Measurements from ENCODE around the gene TFAP2A. TPM values are rescaled to one million over a fixed set of nuclear protein-coding genes. Genes with fewer than 3 reads are reported as not detected.

Gene TFAP2A
- total RNA-seq, 4 donors from 2014 or later = 0.20 to 1.2 (median 0.66) TPM; not detected in 1

DNA sequence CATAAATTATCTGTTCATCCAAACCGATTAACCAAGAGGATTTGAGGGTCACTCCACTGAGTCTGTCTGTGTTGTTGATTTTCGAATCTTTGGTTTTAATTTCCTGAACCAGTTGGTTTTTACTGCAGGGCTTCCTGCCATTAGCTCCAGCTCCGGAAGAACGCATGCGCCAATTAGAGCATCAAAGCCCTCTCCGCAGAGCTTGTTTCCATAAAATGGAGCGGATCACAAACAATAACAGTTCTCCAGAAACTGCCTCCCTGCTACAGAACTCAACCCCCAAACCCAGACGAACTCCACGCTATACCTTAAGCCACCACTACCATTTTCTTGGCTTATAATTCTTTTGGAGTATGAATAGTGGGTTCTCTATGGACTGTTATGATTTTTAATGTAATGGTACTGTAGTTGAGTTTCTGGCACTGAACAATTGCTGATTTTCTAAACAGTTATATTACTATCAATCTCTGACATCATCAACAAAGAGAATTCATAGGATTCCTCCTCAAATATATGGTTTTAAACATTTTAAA lies 13.8 kb downstream of the TFAP2A start:
- Histone ChIP-seq H3K4me1 (peaks cover 0 to 22% (median 7%) of the 10 kb centered on the region in 4 donors), H3K27me3 (peaks cover 0 to 57% of the 10 kb centered on the region in 2 donors), H3K9me3 (no peaks in the 10 kb centered on the region), H3K36me3 (no peaks in the 10 kb centered on the region), H3K4me3 (no peak overlapping the region), H3K27ac (no peak overlapping the region)
- no peak for TF ChIP-seq EP300 (IDR thresholded peaks at IDR 0.05)
- TF ChIP-seq POLR2A (IDR thresholded peaks at IDR 0.05) = no peak
- TF ChIP-seq, protein P1, sequence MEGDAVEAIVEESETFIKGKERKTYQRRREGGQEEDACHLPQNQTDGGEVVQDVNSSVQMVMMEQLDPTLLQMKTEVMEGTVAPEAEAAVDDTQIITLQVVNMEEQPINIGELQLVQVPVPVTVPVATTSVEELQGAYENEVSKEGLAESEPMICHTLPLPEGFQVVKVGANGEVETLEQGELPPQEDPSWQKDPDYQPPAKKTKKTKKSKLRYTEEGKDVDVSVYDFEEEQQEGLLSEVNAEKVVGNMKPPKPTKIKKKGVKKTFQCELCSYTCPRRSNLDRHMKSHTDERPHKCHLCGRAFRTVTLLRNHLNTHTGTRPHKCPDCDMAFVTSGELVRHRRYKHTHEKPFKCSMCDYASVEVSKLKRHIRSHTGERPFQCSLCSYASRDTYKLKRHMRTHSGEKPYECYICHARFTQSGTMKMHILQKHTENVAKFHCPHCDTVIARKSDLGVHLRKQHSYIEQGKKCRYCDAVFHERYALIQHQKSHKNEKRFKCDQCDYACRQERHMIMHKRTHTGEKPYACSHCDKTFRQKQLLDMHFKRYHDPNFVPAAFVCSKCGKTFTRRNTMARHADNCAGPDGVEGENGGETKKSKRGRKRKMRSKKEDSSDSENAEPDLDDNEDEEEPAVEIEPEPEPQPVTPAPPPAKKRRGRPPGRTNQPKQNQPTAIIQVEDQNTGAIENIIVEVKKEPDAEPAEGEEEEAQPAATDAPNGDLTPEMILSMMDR (IDR thresholded peaks at IDR 0.05) = no peak
- 63 to 67% methylated on average over 9 of the region's 9 CpGs for WGBS, 2 donors
- DNase-seq (ENCODE audit: low spot score in 2 of 2) = no peak

DNA sequence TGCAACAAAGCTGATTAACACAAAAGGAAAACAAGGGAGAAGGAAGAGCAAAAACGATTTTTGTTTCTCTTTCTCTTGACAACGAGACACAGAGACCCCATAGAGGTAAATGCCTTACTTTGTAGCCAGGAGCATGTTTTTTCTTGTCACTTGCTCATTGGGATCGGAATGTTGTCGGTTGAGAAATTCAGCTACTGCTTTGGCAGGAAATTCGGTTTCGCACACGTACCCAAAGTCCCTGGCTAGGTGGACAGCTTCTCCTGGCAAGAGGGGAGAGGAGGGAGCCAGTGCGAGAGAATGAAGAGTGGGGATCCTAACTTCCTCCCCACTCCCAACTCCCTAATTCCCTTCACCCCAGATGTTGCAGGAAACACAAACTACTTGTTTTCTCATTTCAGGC lies 14.5 kb downstream of the TFAP2A start:
- Histone ChIP-seq H3K27ac (no peak overlapping the region), H3K27me3 (peaks cover 0 to 65% of the 10 kb centered on the region in 2 donors), H3K4me3 (no peak overlapping the region), H3K4me1 (peaks cover 0 to 22% (median 7%) of the 10 kb centered on the region in 4 donors), H3K9me3 (no peaks in the 10 kb centered on the region), H3K36me3 (no peaks in the 10 kb centered on the region)
- TF ChIP-seq POLR2A (IDR thresholded peaks at IDR 0.05) (no peak), EP300 (IDR thresholded peaks at IDR 0.05) (no peak)
- TF ChIP-seq, protein P1 (IDR thresholded peaks at IDR 0.05) = no peak
- 75 to 87% methylated on average over 8 of the region's 8 CpGs for WGBS, 2 donors
- DNase-seq (ENCODE audit: low spot score in 2 of 2) = no peak

GRCh38 chr6:10399451-10399850 lies 15.4 kb downstream of the TFAP2A start:
- peaks cover 0 to 16% (median 7%) of the 10 kb centered on the region in 4 donors for H3K4me1 ChIP-seq

DNA sequence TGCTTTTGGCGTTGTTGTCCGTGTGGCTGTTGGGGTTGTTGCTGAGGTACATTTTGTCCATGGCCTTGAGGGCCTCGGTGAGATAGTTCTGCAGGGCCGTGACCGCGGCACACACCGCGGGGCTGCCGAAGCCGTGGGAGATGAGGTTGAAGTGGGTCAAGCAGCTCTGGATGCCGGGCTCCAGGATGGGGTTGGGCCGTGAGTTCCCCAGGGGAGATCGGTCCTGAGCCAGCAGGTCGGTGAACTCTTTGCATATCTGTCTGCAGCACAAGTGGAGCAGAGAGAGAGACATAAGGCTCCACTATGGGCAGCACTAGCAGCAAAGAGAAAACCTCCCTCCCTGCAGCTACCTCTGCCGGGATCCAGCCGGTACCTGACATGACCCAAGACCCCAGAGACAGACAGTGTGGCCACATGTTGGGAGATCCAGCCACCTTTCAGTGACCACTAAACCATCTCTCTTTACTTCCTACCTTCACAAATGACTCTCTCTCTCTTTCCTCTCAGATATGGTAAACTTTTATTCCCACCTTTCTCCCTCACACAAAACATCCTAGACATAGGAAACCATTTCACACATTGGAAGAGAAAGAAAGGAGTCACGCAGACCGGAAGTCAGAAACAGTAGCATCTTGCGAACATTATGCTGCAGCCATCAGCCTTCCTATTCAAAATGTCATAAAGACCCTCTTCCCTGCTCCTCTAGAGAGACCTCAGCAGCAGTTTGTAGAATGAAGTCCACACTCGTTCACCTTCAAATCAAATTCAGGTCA lies 16.2 kb downstream of the TFAP2A start:
- Histone ChIP-seq H3K9me3 (no peaks in the 10 kb centered on the region), H3K27me3 (peaks cover 0 to 81% of the 10 kb centered on the region in 2 donors), H3K36me3 (no peaks in the 10 kb centered on the region), H3K4me1 (peaks cover 0 to 11% (median 5%) of the 10 kb centered on the region in 4 donors), H3K4me3 (no peak overlapping the region), H3K27ac (no peak overlapping the region)
- TF ChIP-seq POLR2A (IDR thresholded peaks at IDR 0.05) (no peak), EP300 (IDR thresholded peaks at IDR 0.05) (no peak)
- TF ChIP-seq, protein P1 (IDR thresholded peaks at IDR 0.05) = no peak
- WGBS, 2 donors = 45 to 63% methylated on average over 20 of the region's 20 CpGs
- DNase-seq (ENCODE audit: low spot score in 2 of 2) = no peak

More at GRCh38 chr6:10399451-10399850, 15.4 kb downstream of the TFAP2A start:
- no peak overlapping the region for H3K27ac ChIP-seq
- H3K9me3 ChIP-seq = no peaks in the 10 kb centered on the region
- DNase-seq (ENCODE audit: low spot score in 2 of 2) = no peak
- WGBS, 2 donors = 77 to 91% methylated on average over 2 of the region's 2 CpGs
- H3K4me3 ChIP-seq = no peak overlapping the region
- H3K27me3 ChIP-seq = peaks cover 0 to 73% of the 10 kb centered on the region in 2 donors
- TF ChIP-seq, protein P1 (IDR thresholded peaks at IDR 0.05) = no peak
- no peak for TF ChIP-seq EP300 (IDR thresholded peaks at IDR 0.05)
- TF ChIP-seq POLR2A (IDR thresholded peaks at IDR 0.05) = no peak
- no peaks in the 10 kb centered on the region for H3K36me3 ChIP-seq
